Measurements from ENCODE around the gene TCF25.

The TCF25 gene

GRCh38 chr16:89958596-89958995 lies 85.2 kb downstream of the TCF25 start:
- H3K4me3 ChIP-seq (ENCODE audit: low read depth, low read length): no peak overlapping the region
- TF ChIP-seq, protein P1, sequence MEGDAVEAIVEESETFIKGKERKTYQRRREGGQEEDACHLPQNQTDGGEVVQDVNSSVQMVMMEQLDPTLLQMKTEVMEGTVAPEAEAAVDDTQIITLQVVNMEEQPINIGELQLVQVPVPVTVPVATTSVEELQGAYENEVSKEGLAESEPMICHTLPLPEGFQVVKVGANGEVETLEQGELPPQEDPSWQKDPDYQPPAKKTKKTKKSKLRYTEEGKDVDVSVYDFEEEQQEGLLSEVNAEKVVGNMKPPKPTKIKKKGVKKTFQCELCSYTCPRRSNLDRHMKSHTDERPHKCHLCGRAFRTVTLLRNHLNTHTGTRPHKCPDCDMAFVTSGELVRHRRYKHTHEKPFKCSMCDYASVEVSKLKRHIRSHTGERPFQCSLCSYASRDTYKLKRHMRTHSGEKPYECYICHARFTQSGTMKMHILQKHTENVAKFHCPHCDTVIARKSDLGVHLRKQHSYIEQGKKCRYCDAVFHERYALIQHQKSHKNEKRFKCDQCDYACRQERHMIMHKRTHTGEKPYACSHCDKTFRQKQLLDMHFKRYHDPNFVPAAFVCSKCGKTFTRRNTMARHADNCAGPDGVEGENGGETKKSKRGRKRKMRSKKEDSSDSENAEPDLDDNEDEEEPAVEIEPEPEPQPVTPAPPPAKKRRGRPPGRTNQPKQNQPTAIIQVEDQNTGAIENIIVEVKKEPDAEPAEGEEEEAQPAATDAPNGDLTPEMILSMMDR (IDR thresholded peaks at IDR 0.05; ENCODE audit: low read depth, low read length): no peak
- in situ Hi-C loops (cut with HindIII; ENCODE audit: low sequenced_read_pairs): no loop called here
- DNase-seq (ENCODE audit: low read depth, low spot score): no peak

- no peak overlapping the region for H3K4me3 ChIP-seq (ENCODE audit: low read depth, low read length)
- DNase-seq (ENCODE audit: low read depth, low spot score): no peak
- in situ Hi-C loops (cut with HindIII; ENCODE audit: low sequenced_read_pairs): no loop called here
- TF ChIP-seq, protein P1 (IDR thresholded peaks at IDR 0.05; ENCODE audit: low read depth, low read length): no peak
These were observed 87.6 kb downstream of the TCF25 start for GRCh38 chr16:89960966-89961365.
